ENCODE data around the gene RFX1. TPM values are rescaled to one million over a fixed set of nuclear protein-coding genes. Genes with fewer than 3 reads are reported as not detected.

Gene RFX1
- polyA plus RNA-seq, 1 donor from 2014 or later = 2.2 TPM

- Histone ChIP-seq H2AFZ (ENCODE audit: low read depth, low read length) (no peak overlapping the region), H3F3A (ENCODE audit: insufficient read depth, low read length, poor library complexity, severe bottlenecking) (no peaks in the 10 kb centered on the region), H4K20me1 (ENCODE audit: insufficient read depth) (no peaks in the 10 kb centered on the region), H3K4me3 (ENCODE audit: low read length) (no peak overlapping the region), H3K4me2 (ENCODE audit: low read length) (no peak overlapping the region), H3K9me3 (ENCODE audit: low read length) (peaks cover 7% of the 10 kb centered on the region), H3K27me3 (ENCODE audit: insufficient read depth, low read depth, low read length) (no peaks in the 10 kb centered on the region), H3K79me2 (replicated peaks; ENCODE audit: insufficient read depth, low read length) (peaks cover 38% of the 10 kb centered on the region), H3K9me2 (ENCODE audit: insufficient read depth, low read length) (no peaks in the 10 kb centered on the region), H3K36me3 (ENCODE audit: insufficient read depth, low read length) (no peaks in the 10 kb centered on the region), H3K9ac (ENCODE audit: low read length) (no peak overlapping the region), H3K27ac (ENCODE audit: low read length) (no peak overlapping the region)
- no peak for TF ChIP-seq RAD21 (conservative IDR thresholded peaks at IDR 0.05)
- TF ChIP-seq MXI1 (conservative IDR thresholded peaks at IDR 0.05; ENCODE audit: poor library complexity, severe bottlenecking) = no peak
These were observed 3.4 kb downstream of the RFX1 start for GRCh38 chr19:14002571-14003250.

- Histone ChIP-seq H3F3A (ENCODE audit: insufficient read depth, low read length, poor library complexity, severe bottlenecking) (no peaks in the 10 kb centered on the region), H3K27ac (ENCODE audit: low read length) (no peak overlapping the region), H3K9ac (ENCODE audit: low read length) (no peak overlapping the region), H2AFZ (ENCODE audit: low read depth, low read length) (no peak overlapping the region), H3K27me3 (ENCODE audit: insufficient read depth, low read depth, low read length) (no peaks in the 10 kb centered on the region), H4K20me1 (ENCODE audit: insufficient read depth) (no peaks in the 10 kb centered on the region), H3K9me3 (ENCODE audit: low read length) (peaks cover 7% of the 10 kb centered on the region), H3K79me2 (replicated peaks; ENCODE audit: insufficient read depth, low read length) (peaks cover 38% of the 10 kb centered on the region), H3K4me2 (ENCODE audit: low read length) (no peak overlapping the region), H3K4me3 (ENCODE audit: low read length) (no peak overlapping the region), H3K36me3 (ENCODE audit: insufficient read depth, low read length) (no peaks in the 10 kb centered on the region), H3K9me2 (ENCODE audit: insufficient read depth, low read length) (no peaks in the 10 kb centered on the region)
- TF ChIP-seq MXI1 (conservative IDR thresholded peaks at IDR 0.05; ENCODE audit: poor library complexity, severe bottlenecking) (no peak), CTCF (IDR thresholded peaks at IDR 0.05; ENCODE audit: poor library complexity, severe bottlenecking) (no peak), SMC3 (conservative IDR thresholded peaks at IDR 0.05; ENCODE audit: poor library complexity) (no peak), TAF1 (IDR thresholded peaks at IDR 0.05; ENCODE audit: low read depth) (no peak), EZH2 (IDR thresholded peaks at IDR 0.05; ENCODE audit: borderline replicate concordance, insufficient read depth, low read length, poor library complexity, severe bottlenecking) (no peak), EP300 (conservative IDR thresholded peaks at IDR 0.05; ENCODE audit: poor library complexity, severe bottlenecking) (no peak), REST (IDR thresholded peaks at IDR 0.05; ENCODE audit: borderline replicate concordance) (no peak), POLR2AphosphoS5 (IDR thresholded peaks at IDR 0.05) (no peak), RAD21 (conservative IDR thresholded peaks at IDR 0.05) (no peak)
These were observed 5.3 kb downstream of the RFX1 start for GRCh38 chr19:14000691-14001375.

All from neural cell (in vitro differentiated cells).